ENCODE measurements around the gene MAP3K19.

Gene MAP3K19

GRCh38 chr2:134919341-134920210 is 127.7 kb downstream of the MAP3K19 start:
- peak; percentile 64 for DNase-seq

- DNase-seq = peak; percentile 100
Measured at GRCh38 chr2:134918526-134919340, 128.5 kb downstream of the MAP3K19 start, which contains the start of gene CCNT2. TSS of gene CCNT2 (plus strand) at chr2:134918822. CDS start at chr2:134918855, 33 bp downstream.

- DNase-seq = peak; percentile 91
Measured at GRCh38 chr2:134917888-134918525, 129.2 kb downstream of the MAP3K19 start.

- DNase-seq = peak; percentile 2
Measured at GRCh38 chr2:134917360-134917865, 129.8 kb downstream of the MAP3K19 start.

Data from activated naive CD4-positive, alpha-beta T cell treated with Interleukin-2 at 50 U/mL for 16 hours (primary cell).